GM13976 (cell line): ENCODE measurements around the gene CCDC85C.

Source experiments
- DNase-seq: peaks from one replicate; pipeline ENCODE4 v3.0.0; 2012; ENCODE audit warnings: low spot score
- CTCF ChIP-seq: IDR thresholded peaks from 2 replicates; pipeline ENCODE4 v1.5.1; 2012; ENCODE audit warnings: borderline replicate concordance, mild to moderate bottlenecking; ENCODE audit not compliant: insufficient read depth; ENCODE audit errors: extremely low read depth, missing control alignments, control extremely low read depth
- in situ Hi-C: fragments of 300-500 bp; cut with MboI; formaldehyde crosslinking; loops from one replicate; pipeline ENCODE4 v1.12.0; 2022; ENCODE audit warnings: low sequenced_read_pairs, mixed read lengths, inconsistent platforms; ENCODE audit not compliant: unreplicated experiment

CCDC85C gene

GRCh38 chr14:99578541-99579101 lies 25.4 kb downstream of the CCDC85C start:
- no peak for TF ChIP-seq CTCF
- DNase-seq = no peak
- in situ Hi-C loops = no loop called here

GRCh38 chr14:99576761-99577705 lies 27.0 kb downstream of the CCDC85C start:
- no peak for DNase-seq
- TF ChIP-seq CTCF = no peak
- in situ Hi-C loops = no loop called here

- in situ Hi-C loops = no loop called here
- DNase-seq = no peak
- TF ChIP-seq CTCF = no peak
Observed at GRCh38 chr14:99576304-99576703, 27.7 kb downstream of the CCDC85C start.

- DNase-seq = no peak
- no peak for TF ChIP-seq CTCF
- in situ Hi-C loops = no loop called here
Observed at GRCh38 chr14:99575043-99576023, 28.7 kb downstream of the CCDC85C start.

GRCh38 chr14:99574099-99574880 lies 29.7 kb downstream of the CCDC85C start:
- in situ Hi-C loops = no loop called here
- no peak for TF ChIP-seq CTCF
- no peak for DNase-seq
